H1 (cell line): ENCODE measurements around the gene DDX60. TPM values are rescaled to one million over a fixed set of nuclear protein-coding genes. Genes with fewer than 3 reads are reported as not detected.

Experiments
- CTCF ChIA-PET: fragments of 300-600 bp; sonication (Branson Sonifier 250); formaldehyde crosslinking; loops from one replicate; lab custom pipeline; 2021; ENCODE audit not compliant: partially characterized antibody; lab: Charles Lee
- POLR2A ChIA-PET: fragments of 300-600 bp; sonication (Branson Sonifier 250); formaldehyde crosslinking; loops from one replicate; lab custom pipeline; 2021; ENCODE audit warnings: inconsistent platforms; ENCODE audit not compliant: partially characterized antibody; lab: Charles Lee
- DNase-seq, 2 experiments: peaks; one replicate each; pipeline versions ENCODE4 v3.0.0 to v3.0.0-alpha.2; 2010 to 2022; ENCODE audit warnings: low spot score in 2 of 2, low read depth in 1 of 2, mixed read lengths in 1 of 2
- FAIRE-seq: peaks from 2 replicates; lab custom pipeline; 2011; peaks lifted over from hg19 to GRCh38; lab: Jason Lieb, UNC
- H2AFZ ChIP-seq: 2 replicates; pipeline ENCODE4 v1.8.1; 2012; ENCODE audit warnings: low read length, inconsistent platforms
- H2AK5ac ChIP-seq: 2 replicates; pipeline ENCODE4 v1.6.1; 2013; ENCODE audit warnings: low read depth, low read length
- H2BK120ac ChIP-seq: replicated peaks from 2 replicates; pipeline ENCODE3; 2013; ENCODE audit warnings: low read depth, low read length, inconsistent platforms
- H2BK12ac ChIP-seq: 2 replicates; pipeline ENCODE4 v1.6.1; 2013; ENCODE audit warnings: low read depth, low read length
- H2BK15ac ChIP-seq: 2 replicates; pipeline ENCODE4 v1.6.1; 2013; ENCODE audit warnings: low read length
- H2BK20ac ChIP-seq: 2 replicates; pipeline ENCODE4 v1.6.1; 2013; ENCODE audit warnings: low read length
- H2BK5ac ChIP-seq: 2 replicates; pipeline ENCODE4 v1.6.1; 2013; ENCODE audit warnings: low read depth, low read length
- H3K14ac ChIP-seq: 2 replicates; pipeline ENCODE4 v1.6.1; 2013; ENCODE audit warnings: inconsistent platforms; ENCODE audit not compliant: insufficient read length
- H3K18ac ChIP-seq: 2 replicates; pipeline ENCODE4 v1.6.1; 2013; ENCODE audit warnings: low read length; ENCODE audit errors: extremely low read depth
- H3K23ac ChIP-seq: 2 replicates; pipeline ENCODE4 v1.6.1; 2013; ENCODE audit warnings: inconsistent platforms; ENCODE audit not compliant: insufficient read length
- H3K23me2 ChIP-seq: 2 replicates; pipeline ENCODE4 v1.6.1; 2013; ENCODE audit warnings: low read depth, low read length
- H3K27ac ChIP-seq: 2 replicates; pipeline ENCODE4 v1.6.1; 2011; ENCODE audit warnings: low read depth, low read length, inconsistent platforms
- H3K27me3 ChIP-seq, 4 experiments: replicated peaks in 1 of 4; 1 replicate in 1 of 4; 2 replicates in 3 of 4; pipeline versions ENCODE4 v1.6.1 to v1.8.1; 2011 to 2013; ENCODE audit warnings: low read length in 3 of 4, mild to moderate bottlenecking in 3 of 4, inconsistent platforms in 2 of 4, mixed read lengths in 2 of 4, moderate library complexity in 1 of 4; ENCODE audit not compliant: control insufficient read depth in 3 of 4, insufficient read depth in 3 of 4; ENCODE audit errors: extremely low read depth in 1 of 4
- H3K36me3 ChIP-seq, 4 experiments: 2 replicates each; pipeline versions ENCODE4 v1.6.1 to v1.8.1; 2011 to 2013; ENCODE audit warnings: mild to moderate bottlenecking in 4 of 4, low read length in 3 of 4, moderate library complexity in 2 of 4, control low read depth in 1 of 4, inconsistent platforms in 1 of 4; ENCODE audit not compliant: insufficient read depth in 4 of 4, control insufficient read depth in 2 of 4
- H3K4ac ChIP-seq: replicated peaks from 2 replicates; pipeline ENCODE3; 2013; ENCODE audit warnings: low read length, low read depth, mixed read lengths, inconsistent platforms; ENCODE audit not compliant: insufficient read length
- H3K4me1 ChIP-seq, 4 experiments: replicated peaks in 1 of 4; 1 replicate in 1 of 4; 2 replicates in 3 of 4; pipeline versions ENCODE4 v1.6.1 to v1.8.1; 2011 to 2013; ENCODE audit warnings: low read length in 3 of 4, inconsistent platforms in 2 of 4, mixed read lengths in 1 of 4; ENCODE audit not compliant: insufficient read depth in 4 of 4, control insufficient read depth in 3 of 4
- H3K4me2 ChIP-seq, 2 experiments: 2 replicates each; pipeline versions ENCODE4 v1.6.1 to v1.8.1; 2011 to 2013; ENCODE audit warnings: low read depth in 2 of 2, low read length in 2 of 2, control low read depth in 1 of 2, inconsistent platforms in 1 of 2, mild to moderate bottlenecking in 1 of 2; ENCODE audit not compliant: insufficient read depth in 1 of 2
- H3K4me3 ChIP-seq, 4 experiments: fragments of 200-600, 300-600 bp in 1 of 4; sonication (generic), shearing (Covaris generic), sonication (Bioruptor Twin) in 1 of 4; 2 replicates each; pipeline versions ENCODE4 v1.5.1 to v1.8.1; 2011 to 2016; ENCODE audit warnings: low read length in 4 of 4, low read depth in 3 of 4, control low read depth in 2 of 4, inconsistent platforms in 2 of 4, mild to moderate bottlenecking in 2 of 4, mixed read lengths in 1 of 4, moderate library complexity in 1 of 4; ENCODE audit not compliant: insufficient read depth in 2 of 4; ENCODE audit errors: extremely low read depth in 1 of 4
- H3K56ac ChIP-seq: replicated peaks from 2 replicates; pipeline ENCODE3; 2013; ENCODE audit warnings: low read depth, mild to moderate bottlenecking, mixed read lengths, low read length, inconsistent platforms; ENCODE audit not compliant: insufficient read length
- H3K79me1 ChIP-seq: 2 replicates; pipeline ENCODE4 v1.6.1; 2013; ENCODE audit warnings: low read depth, low read length, control low read depth
- H3K79me2 ChIP-seq, 2 experiments: 2 replicates each; pipeline versions ENCODE4 v1.6.1 to v1.8.1; 2012 to 2013; ENCODE audit warnings: low read length in 2 of 2, mild to moderate bottlenecking in 2 of 2, inconsistent platforms in 1 of 2; ENCODE audit not compliant: insufficient read depth in 2 of 2, control insufficient read depth in 1 of 2
- H3K9ac ChIP-seq, 4 experiments: replicated peaks in 1 of 4; 1 replicate in 1 of 4; 2 replicates in 3 of 4; pipeline versions ENCODE4 v1.6.1 to v1.8.1; 2011 to 2013; ENCODE audit warnings: low read depth in 3 of 4, low read length in 3 of 4, control low read depth in 2 of 4, mild to moderate bottlenecking in 2 of 4, moderate library complexity in 2 of 4, inconsistent platforms in 1 of 4; ENCODE audit errors: extremely low read depth in 1 of 4
- H3K9me3 ChIP-seq, 2 experiments: 2 replicates each; pipeline versions ENCODE4 v1.6.1 to v1.8.1; 2012 to 2013; ENCODE audit warnings: mild to moderate bottlenecking in 2 of 2, moderate library complexity in 2 of 2, control low read depth in 1 of 2, inconsistent platforms in 1 of 2, low read depth in 1 of 2, low read length in 1 of 2, mixed read lengths in 1 of 2; ENCODE audit not compliant: insufficient read depth in 2 of 2
- H4K20me1 ChIP-seq, 2 experiments: replicated peaks in 1 of 2; 2 replicates each; pipeline versions ENCODE3 to v1.8.1; 2011 to 2013; ENCODE audit warnings: inconsistent platforms in 2 of 2, low read length in 2 of 2, mild to moderate bottlenecking in 1 of 2; ENCODE audit not compliant: insufficient read depth in 2 of 2, control insufficient read depth in 1 of 2
- H4K5ac ChIP-seq: 2 replicates; pipeline ENCODE4 v1.6.1; 2013; ENCODE audit warnings: low read length, low read depth, mixed read lengths, inconsistent platforms; ENCODE audit not compliant: insufficient read length
- H4K8ac ChIP-seq: 2 replicates; pipeline ENCODE4 v1.8.0; 2013; ENCODE audit warnings: mild to moderate bottlenecking, moderate library complexity, low read length, inconsistent platforms; ENCODE audit not compliant: insufficient read depth; ENCODE audit errors: extremely low read depth
- H4K91ac ChIP-seq: replicated peaks from 2 replicates; pipeline ENCODE3; 2013; ENCODE audit warnings: low read length, mixed read lengths, inconsistent platforms; ENCODE audit not compliant: insufficient read length
- POLR2AphosphoS5 ChIP-seq: IDR thresholded peaks from 2 replicates; pipeline ENCODE4 v1.6.1; 2011; ENCODE audit warnings: low read depth, low read length
- WGBS, 2 experiments: shearing (Covaris generic) in 1 of 2; methylation state at CpG; one replicate each; pipeline versions ENCODE4 v1.1.6 to v1.1.7; 2013 to 2015; ENCODE audit warnings: low lambda C conversion rate in 2 of 2, mixed read lengths in 2 of 2, inconsistent platforms in 1 of 2, low coverage in 1 of 2, missing lambda C conversion rate in 1 of 2; ENCODE audit not compliant: insufficient replicate concordance in 2 of 2, insufficient coverage in 1 of 2, insufficient read length in 1 of 2; ENCODE audit errors: extremely low coverage in 1 of 2, missing lambda C conversion rate in 1 of 2; 5-methylcytosine and 5-hydroxymethylcytosine counted together
- polyA plus RNA-seq, 7 experiments: library from polyadenylated mRNA; depleted of rRNA in 3 of 7; stranded (reverse) in 5 of 7; unstranded in 2 of 7; fragments of >200 nt in 5 of 7; fragments of 200-250 nt in 2 of 7; gene quantifications; 1 replicate in 5 of 7; 2 replicates in 1 of 7; 4 replicates in 1 of 7; pipeline versions ENCODE4 v1.2.1 to v1.2.3, GENCODE V29; 2011 to 2013; ENCODE audit warnings: missing spikeins in 2 of 7, mixed read lengths in 2 of 7
- total RNA-seq: library from RNA; stranded (reverse); fragmentation: NEBNext Ultra II Directional; extraction: Animal tissue kit (Norgen Biotek cat#: 25700); gene quantifications from 2 replicates; pipeline ENCODE4 v1.2.1, GENCODE V29; 2021

Gene DDX60
- total and polyA plus RNA-seq, 2 of the 8 experiments (the other 6 are each of a cell fraction or from before 2014, with no cell fraction given): 1.00 to 1.6 TPM

- H3K79me2 ChIP-seq: no peaks in the 10 kb centered on the region
- no peak overlapping the region for H4K91ac ChIP-seq
- no peak overlapping the region for H3K27ac ChIP-seq
- no peaks in the 10 kb centered on the region for H3K36me3 ChIP-seq
- FAIRE-seq (no peak), DNase-seq (no peak)
- H2BK20ac ChIP-seq: no peak overlapping the region
- H3K9me3 ChIP-seq: no peaks in the 10 kb centered on the region
- no peak overlapping the region for H4K8ac ChIP-seq
- POLR2A ChIA-PET: no interaction called here
- H2AFZ ChIP-seq: no peak overlapping the region
- no peak overlapping the region for H3K9ac ChIP-seq
- H3K27me3 ChIP-seq: no peaks in the 10 kb centered on the region
- H3K23ac ChIP-seq: no peak overlapping the region
- no peaks in the 10 kb centered on the region for H3K23me2 ChIP-seq
- H2AK5ac ChIP-seq: no peak overlapping the region
- H3K4ac ChIP-seq: no peak overlapping the region
- H4K5ac ChIP-seq: no peak overlapping the region
- no peaks in the 10 kb centered on the region for H3K4me1 ChIP-seq
- no peak overlapping the region for H2BK120ac ChIP-seq
- H2BK5ac ChIP-seq: no peak overlapping the region
- H3K14ac ChIP-seq: no peak overlapping the region
- no peak overlapping the region for H3K18ac ChIP-seq
- H2BK12ac ChIP-seq: no peak overlapping the region
- CTCF ChIA-PET: no interaction called here
- no peak overlapping the region for H3K4me3 ChIP-seq
- H4K20me1 ChIP-seq: no peaks in the 10 kb centered on the region
- H3K79me1 ChIP-seq: no peaks in the 10 kb centered on the region
- no peak overlapping the region for H2BK15ac ChIP-seq
- no peak overlapping the region for H3K4me2 ChIP-seq
- no peak overlapping the region for H3K56ac ChIP-seq
- no peak for TF ChIP-seq POLR2AphosphoS5
- TF ChIP-seq, all 59 proteins: peak for 0
- WGBS, 2 experiments: 87% methylated on average over 1 of the region's 1 CpG; no CpG with 5 or more reads in 1 of the 2 experiments
Measured at GRCh38 chr4:168263039-168263438, 55.5 kb downstream of the DDX60 start.
